ENCODE results near the gene PLEKHA7.

GRCh38 chr11:16770016-16770415 is 244.2 kb downstream of the PLEKHA7 start:
- TF ChIP-seq CTCF (IDR thresholded peaks at IDR 0.05) = no peak
- TF ChIP-seq POLR2A (IDR thresholded peaks at IDR 0.05) = no peak
- TF ChIP-seq EP300 (IDR thresholded peaks at IDR 0.05) = no peak

Measured in suprapubic skin (tissue), 3 donors.